Activated naive CD8-positive, alpha-beta T cell treated with anti-CD3 and anti-CD28 coated beads, Interleukin-2, amount 50 U/mL, for 16 hours (primary cell): Measurements from ENCODE around the gene CPNE2.
"Not testable (repeated sequence)": the region's sequence is repeated elsewhere in the genome, so short reads cannot be mapped to it uniquely, and the experiment has no call there.

Experiments
- DNase-seq: peaks from one replicate; pipeline ENCODE4 v3.0.0-alpha.2; 2020; ENCODE audit warnings: low read depth, low spot score

CPNE2 gene

GRCh38 chr16:57098188-57098841 lies 5.9 kb downstream of the CPNE2 start:
- DNase-seq, result no peak

DNA sequence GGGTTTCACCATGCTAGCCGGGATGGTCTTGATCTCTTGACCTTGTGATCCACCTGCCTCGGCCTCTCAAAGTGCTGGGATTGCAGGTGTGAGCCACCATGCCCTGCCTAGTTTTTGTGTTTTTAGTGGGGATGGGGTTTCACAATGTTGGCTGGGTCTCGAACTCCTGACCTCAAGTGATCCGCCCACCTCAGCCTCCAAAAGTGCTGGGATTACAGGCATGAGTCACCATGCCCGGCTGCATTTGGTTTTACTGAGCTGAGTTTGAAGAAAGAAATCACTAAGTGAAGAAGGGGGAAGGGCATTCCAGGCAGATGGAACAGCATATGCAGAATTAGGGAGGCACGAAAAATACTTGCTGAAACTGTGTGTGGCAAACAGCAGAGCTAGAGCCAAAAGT lies 7.6 kb downstream of the CPNE2 start:
- not testable (repeated sequence) for DNase-seq

- no peak for DNase-seq
Observed at GRCh38 chr16:57100445-57100844, 8.1 kb downstream of the CPNE2 start.

GRCh38 chr16:57102888-57103851 lies 10.8 kb downstream of the CPNE2 start:
- DNase-seq, result no peak

DNA sequence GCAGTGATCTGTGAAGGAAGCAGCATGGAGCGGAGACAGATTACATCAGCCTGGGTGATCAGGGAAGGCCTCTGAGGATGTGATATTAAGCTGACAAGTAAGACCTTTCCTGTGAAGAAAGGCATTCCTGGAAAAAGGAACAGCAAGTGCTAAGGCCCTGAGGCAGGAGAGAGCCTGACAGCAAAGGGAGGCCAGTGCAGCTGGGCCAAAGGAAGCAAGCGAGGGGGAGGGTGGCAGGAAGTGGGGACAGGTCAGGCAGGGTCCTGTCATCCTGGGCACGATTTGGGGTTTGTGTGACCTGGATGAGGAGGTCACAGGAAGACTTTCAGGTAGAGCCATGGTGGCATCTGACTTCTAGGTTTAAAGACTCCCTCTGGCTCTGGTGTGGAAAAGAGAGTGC lies 12.3 kb downstream of the CPNE2 start:
- no peak for DNase-seq

- DNase-seq, result no peak
Observed at GRCh38 chr16:57105184-57105583, 12.8 kb downstream of the CPNE2 start.

- DNase-seq, result no peak
Observed at GRCh38 chr16:57106767-57107166, 14.4 kb downstream of the CPNE2 start.

DNA sequence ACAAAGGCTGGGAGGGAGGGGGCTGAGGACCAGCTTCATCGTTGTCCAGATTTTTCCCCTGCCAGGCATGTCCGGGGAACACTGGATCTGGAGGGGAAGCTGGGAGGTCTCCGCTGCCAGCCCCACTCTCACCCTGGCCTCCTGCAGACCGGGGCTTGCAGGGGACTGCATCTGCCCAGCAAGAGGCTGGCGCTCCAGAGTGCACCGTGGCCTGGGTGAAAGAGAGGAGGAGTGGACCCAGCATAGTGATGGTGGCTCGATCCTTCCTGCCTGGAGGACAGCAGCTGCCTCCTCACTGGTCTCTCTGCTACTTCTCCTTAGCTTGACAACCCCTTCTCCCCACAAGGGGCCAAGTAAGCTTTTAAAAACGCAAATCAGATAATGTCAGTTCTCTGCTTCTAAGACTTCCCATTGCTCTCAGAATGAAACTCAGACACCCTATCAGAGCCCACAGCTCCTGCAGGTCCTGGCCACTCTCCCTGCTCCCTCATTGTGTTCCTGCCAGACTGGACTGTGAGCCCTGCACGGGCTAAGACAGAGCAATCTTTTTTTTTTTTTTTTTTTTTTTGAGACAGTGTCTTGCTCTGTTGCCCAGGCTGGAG lies 15.0 kb downstream of the CPNE2 start:
- DNase-seq, result no peak

DNA sequence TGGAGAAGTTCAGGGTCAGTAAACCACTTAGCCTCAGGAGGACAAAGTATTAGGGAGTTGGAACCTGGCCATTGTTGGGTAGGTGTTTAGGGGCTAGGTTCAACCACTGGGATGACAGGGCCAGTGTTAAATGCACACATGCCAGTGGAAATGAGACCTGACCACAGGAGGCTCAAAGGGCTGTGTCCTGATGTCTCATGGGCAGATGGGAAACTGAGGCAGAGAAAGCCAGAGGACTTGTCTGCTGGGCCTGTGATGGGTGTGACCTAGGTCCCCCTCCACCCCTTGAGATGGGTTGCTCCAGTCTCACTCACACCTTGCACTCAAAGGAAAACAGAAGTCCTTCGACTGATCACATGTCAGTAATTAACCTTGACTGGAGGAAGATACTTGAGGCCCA lies 16.0 kb downstream of the CPNE2 start:
- DNase-seq, result no peak

- not testable (repeated sequence) for DNase-seq
Observed at GRCh38 chr16:57109259-57110105, 17.1 kb downstream of the CPNE2 start.

DNA sequence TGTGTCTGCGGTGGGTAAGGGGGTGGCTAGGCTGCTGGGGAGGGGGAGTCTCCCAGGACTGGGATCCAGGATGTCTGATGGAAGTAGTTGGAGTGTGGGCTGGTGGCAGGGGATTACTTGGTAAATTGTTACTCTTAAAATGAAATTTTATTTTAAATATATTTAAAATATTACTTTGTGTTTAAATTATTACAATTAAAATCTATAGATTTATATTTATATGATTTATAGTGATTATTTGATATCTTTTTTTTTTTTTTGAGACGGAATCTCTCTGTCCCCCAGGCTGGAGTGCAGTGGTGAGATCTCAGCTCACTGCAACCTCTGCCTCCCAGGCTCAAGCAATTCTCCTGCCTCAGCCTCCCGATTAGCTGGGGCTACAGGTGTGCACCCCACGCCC lies 18.6 kb downstream of the CPNE2 start:
- no peak for DNase-seq

- DNase-seq, result no peak
Observed at GRCh38 chr16:57111420-57111819, 19.0 kb downstream of the CPNE2 start.

GRCh38 chr16:57112403-57113041 lies 20.1 kb downstream of the CPNE2 start:
- no peak for DNase-seq

GRCh38 chr16:57113042-57113453 lies 20.7 kb downstream of the CPNE2 start:
- DNase-seq, result no peak

DNA sequence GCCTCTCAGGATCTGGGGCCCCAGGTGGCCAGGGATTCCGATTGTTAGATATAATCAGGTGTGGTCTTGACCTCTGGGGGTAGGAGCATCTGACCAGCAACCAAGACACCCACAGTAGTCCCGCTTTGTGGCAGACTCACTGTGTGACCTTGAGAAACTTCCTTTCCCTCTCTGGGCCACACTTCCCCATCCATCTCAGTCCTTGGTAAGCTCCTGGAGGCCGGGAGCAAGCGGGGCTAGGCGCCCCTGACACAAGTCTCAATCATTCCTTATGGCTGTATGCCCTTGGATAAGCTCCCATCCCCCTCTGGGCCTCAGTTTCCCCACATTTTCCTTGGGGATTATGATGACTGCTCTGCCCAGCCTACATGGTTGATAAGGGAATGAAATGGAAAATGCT lies 21.3 kb downstream of the CPNE2 start:
- no peak for DNase-seq

DNA sequence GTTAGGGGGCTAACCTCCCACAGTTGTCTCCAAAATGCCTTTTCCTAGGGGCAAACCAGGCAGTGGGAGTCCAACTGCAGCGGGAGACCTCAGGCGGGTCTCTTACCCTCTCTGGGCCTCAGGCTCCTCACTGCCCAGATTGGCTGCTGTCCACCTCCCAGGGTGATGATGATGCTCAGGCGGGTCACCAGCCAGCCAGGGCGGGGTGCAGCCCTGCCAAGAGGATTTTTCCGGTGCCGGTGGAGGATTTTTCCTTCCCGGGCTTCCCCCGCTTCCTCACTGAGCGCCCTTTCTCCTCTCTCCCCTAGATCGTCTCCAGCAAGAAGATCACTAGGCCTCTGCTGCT lies 22.8 kb downstream of the CPNE2 start:
- no peak for DNase-seq

GRCh38 chr16:57115514-57116182 lies 23.3 kb downstream of the CPNE2 start:
- DNase-seq, result no peak

GRCh38 chr16:57118461-57119084 lies 26.2 kb downstream of the CPNE2 start:
- no peak for DNase-seq

- DNase-seq, result no peak
Observed at GRCh38 chr16:57123216-57123973, 31.0 kb downstream of the CPNE2 start.
